HepG2 (cell line): ENCODE measurements around the gene BPIFB6.

ENCODE experiments used
- FOXA1 ChIP-seq, 2 experiments: fragments of 450-650 bp in 1 of 2; sonication (generic) in 1 of 2; formaldehyde crosslinking in 1 of 2; IDR thresholded peaks; 2 replicates each; pipeline versions ENCODE4 v1.4.0 to v1.6.1; 2016 to 2020; ENCODE audit warnings: missing genetic modification reagents in 1 of 2
- HCFC1 ChIP-seq: fragments of 150-350 bp; IDR thresholded peaks from 2 replicates; pipeline ENCODE4 v1.6.1; 2014; ENCODE audit warnings: low read depth, low read length
- HOXA7 ChIP-seq: sonication (generic); formaldehyde crosslinking; IDR thresholded peaks from 2 replicates; pipeline ENCODE4 v1.8.1; 2022; ENCODE audit warnings: mild to moderate bottlenecking, missing genetic modification reagents, moderate library complexity
- JDP2 ChIP-seq: sonication (generic); formaldehyde crosslinking; IDR thresholded peaks from 2 replicates; pipeline ENCODE4 v1.8.1; 2022; ENCODE audit warnings: missing genetic modification reagents, borderline replicate concordance
- MEF2D ChIP-seq: sonication (generic); formaldehyde crosslinking; IDR thresholded peaks from 2 replicates; pipeline ENCODE4 v1.5.1; 2020; ENCODE audit warnings: mild to moderate bottlenecking, missing genetic modification reagents
- NCOA1 ChIP-seq: sonication (generic); formaldehyde crosslinking; IDR thresholded peaks from 2 replicates; pipeline ENCODE4 v1.9.0; 2021; ENCODE audit warnings: missing genetic modification reagents
- POLR2A ChIP-seq, 2 experiments: IDR thresholded peaks; 2 replicates each; pipeline ENCODE4 v1.6.1; 2011; ENCODE audit warnings: low read depth in 2 of 2, low read length in 2 of 2, mild to moderate bottlenecking in 1 of 2, moderate library complexity in 1 of 2; ENCODE audit not compliant: insufficient read depth in 1 of 2
- SAFB2 ChIP-seq: sonication (generic); formaldehyde crosslinking; IDR thresholded peaks from 2 replicates; pipeline ENCODE4 v1.5.1; 2020; ENCODE audit warnings: missing genetic modification reagents, low read depth, mild to moderate bottlenecking, borderline replicate concordance
- TGIF2 ChIP-seq: IDR thresholded peaks from 2 replicates; pipeline ENCODE4 v1.6.1; 2016; ENCODE audit warnings: control low read depth, missing compliant biosample characterization
- ZNF761 ChIP-seq: sonication (generic); formaldehyde crosslinking; conservative IDR thresholded peaks from 2 replicates; pipeline ENCODE4 v1.4.0; 2020; ENCODE audit warnings: mild to moderate bottlenecking, missing genetic modification reagents
- TF ChIP-seq, protein P1 (sequence below): sonication (generic); formaldehyde crosslinking; IDR thresholded peaks from 2 replicates; pipeline ENCODE4 v1.5.0; 2020; ENCODE audit warnings: mild to moderate bottlenecking, missing genetic modification reagents, moderate library complexity
- TF ChIP-seq, protein P2 (sequence below): sonication (generic); formaldehyde crosslinking; IDR thresholded peaks from 2 replicates; pipeline ENCODE4 v1.8.0; 2022; ENCODE audit warnings: low read depth, missing genetic modification reagents
- TF ChIP-seq, protein P3 (sequence below): sonication (generic); formaldehyde crosslinking; IDR thresholded peaks from 2 replicates; pipeline ENCODE4 v1.9.0; 2021; ENCODE audit warnings: missing genetic modification reagents, borderline replicate concordance

DNA sequence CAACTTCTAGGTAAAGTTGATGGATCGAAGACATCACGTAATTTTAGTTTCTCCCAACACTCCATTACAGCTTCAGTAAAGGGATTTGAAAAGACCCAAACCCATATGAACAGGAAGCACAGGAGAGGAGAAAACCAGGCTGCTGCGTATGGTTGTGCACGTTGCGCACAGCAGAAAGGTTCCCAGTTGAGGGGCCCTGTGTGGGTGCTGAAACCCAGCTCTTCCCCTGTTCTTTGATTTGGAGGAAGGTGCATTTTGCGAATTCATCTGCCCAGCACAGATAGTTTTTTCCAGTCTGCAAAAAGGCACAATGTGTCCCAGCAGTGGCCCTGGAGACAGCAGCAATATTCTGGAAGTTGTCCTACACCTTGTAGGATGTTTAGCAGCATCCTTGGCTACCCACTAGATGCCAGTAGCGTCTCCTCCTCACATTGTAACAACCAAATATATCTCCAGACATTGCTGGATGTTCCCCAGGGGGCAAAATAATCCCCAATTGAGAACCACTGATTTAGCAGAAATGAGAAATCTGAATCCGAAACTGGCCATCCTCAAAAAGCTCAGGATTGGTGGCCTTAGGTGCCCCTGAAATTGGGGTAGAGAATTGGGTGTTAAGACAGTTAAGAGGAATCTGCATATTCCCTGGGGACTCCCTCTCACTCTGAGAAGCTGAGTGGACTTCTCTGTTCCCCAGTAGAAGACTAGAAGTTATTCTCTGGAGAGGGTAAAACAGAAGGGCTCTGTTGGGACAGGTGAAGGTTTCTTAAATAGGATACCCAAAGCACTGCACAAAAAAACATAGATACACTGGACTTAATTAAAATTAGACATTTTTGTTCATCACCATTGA is 39.4 kb upstream of the BPIFB6 start:
- TF ChIP-seq, protein P1, sequence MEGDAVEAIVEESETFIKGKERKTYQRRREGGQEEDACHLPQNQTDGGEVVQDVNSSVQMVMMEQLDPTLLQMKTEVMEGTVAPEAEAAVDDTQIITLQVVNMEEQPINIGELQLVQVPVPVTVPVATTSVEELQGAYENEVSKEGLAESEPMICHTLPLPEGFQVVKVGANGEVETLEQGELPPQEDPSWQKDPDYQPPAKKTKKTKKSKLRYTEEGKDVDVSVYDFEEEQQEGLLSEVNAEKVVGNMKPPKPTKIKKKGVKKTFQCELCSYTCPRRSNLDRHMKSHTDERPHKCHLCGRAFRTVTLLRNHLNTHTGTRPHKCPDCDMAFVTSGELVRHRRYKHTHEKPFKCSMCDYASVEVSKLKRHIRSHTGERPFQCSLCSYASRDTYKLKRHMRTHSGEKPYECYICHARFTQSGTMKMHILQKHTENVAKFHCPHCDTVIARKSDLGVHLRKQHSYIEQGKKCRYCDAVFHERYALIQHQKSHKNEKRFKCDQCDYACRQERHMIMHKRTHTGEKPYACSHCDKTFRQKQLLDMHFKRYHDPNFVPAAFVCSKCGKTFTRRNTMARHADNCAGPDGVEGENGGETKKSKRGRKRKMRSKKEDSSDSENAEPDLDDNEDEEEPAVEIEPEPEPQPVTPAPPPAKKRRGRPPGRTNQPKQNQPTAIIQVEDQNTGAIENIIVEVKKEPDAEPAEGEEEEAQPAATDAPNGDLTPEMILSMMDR (CRISPR knock-in tag), result no peak
- TF ChIP-seq, protein P2, sequence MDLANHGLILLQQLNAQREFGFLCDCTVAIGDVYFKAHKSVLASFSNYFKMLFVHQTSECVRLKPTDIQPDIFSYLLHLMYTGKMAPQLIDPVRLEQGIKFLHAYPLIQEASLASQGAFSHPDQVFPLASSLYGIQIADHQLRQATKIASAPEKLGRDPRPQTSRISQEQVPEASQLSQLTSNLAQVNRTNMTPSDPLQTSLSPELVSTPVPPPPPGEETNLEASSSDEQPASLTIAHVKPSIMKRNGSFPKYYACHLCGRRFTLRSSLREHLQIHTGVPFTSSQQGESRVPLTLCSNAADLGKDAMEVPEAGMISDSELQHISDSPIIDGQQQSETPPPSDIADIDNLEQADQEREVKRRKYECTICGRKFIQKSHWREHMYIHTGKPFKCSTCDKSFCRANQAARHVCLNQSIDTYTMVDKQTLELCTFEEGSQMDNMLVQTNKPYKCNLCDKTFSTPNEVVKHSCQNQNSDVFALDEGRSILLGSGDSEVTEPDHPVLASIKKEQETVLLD (CRISPR knock-in tag), result no peak
- TF ChIP-seq HCFC1 (no peak), FOXA1 (IDR thresholded peaks at IDR 0.05) (no peak), FOXA1 (CRISPR knock-in tag; IDR thresholded peaks at IDR 0.05) (no peak), TGIF2 (CRISPR knock-in tag) (no peak), JDP2 (CRISPR knock-in tag) (no peak), SAFB2 (CRISPR knock-in tag) (no peak), MEF2D (CRISPR knock-in tag) (no peak), POLR2A (IDR thresholded peaks at IDR 0.05; ENCODE audit: insufficient read depth in 1 of 2, low read depth in 2 of 2, low read length in 2 of 2) (no peak), HOXA7 (no peak), ZNF761 (no peak), NCOA1 (CRISPR knock-in tag) (no peak)
- TF ChIP-seq, protein P3, sequence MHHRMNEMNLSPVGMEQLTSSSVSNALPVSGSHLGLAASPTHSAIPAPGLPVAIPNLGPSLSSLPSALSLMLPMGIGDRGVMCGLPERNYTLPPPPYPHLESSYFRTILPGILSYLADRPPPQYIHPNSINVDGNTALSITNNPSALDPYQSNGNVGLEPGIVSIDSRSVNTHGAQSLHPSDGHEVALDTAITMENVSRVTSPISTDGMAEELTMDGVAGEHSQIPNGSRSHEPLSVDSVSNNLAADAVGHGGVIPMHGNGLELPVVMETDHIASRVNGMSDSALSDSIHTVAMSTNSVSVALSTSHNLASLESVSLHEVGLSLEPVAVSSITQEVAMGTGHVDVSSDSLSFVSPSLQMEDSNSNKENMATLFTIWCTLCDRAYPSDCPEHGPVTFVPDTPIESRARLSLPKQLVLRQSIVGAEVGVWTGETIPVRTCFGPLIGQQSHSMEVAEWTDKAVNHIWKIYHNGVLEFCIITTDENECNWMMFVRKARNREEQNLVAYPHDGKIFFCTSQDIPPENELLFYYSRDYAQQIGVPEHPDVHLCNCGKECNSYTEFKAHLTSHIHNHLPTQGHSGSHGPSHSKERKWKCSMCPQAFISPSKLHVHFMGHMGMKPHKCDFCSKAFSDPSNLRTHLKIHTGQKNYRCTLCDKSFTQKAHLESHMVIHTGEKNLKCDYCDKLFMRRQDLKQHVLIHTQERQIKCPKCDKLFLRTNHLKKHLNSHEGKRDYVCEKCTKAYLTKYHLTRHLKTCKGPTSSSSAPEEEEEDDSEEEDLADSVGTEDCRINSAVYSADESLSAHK, result no peak
